ENCODE measurements around the gene NR1D1.
"Not testable (repeated sequence)": the region's sequence is repeated elsewhere in the genome, so short reads cannot be mapped to it uniquely, and the experiment has no call there.

Gene NR1D1

DNA sequence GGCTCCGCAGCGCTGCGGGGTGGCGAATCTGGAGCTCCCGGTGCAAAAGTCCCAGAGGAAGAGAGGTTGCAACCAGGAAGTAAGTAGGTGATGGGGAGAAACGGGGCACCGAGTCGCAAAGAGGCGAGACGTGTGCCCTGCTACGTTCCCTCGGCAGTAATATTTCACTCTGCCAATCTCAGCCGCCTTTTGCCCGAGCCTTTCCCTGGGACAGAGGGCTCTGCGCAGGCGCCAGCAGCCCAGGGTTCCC, at the start of gene NR1D1:
TSS of gene NR1D1 (minus strand) at position 171 of the 250 bp plus-strand sequence. CDS start 495 bp downstream, outside the sequence.
- Histone ChIP-seq H3K27ac (peak within 1 kb of the TSS; percentile 90 to 98 (median 95)), H3K27me3 (no peaks in the 10 kb centered on the region; a peak in 1 of 22 replicates), H3K36me3 (peaks cover 0 to 12% (median 4%) of the 10 kb centered on the region in 11 experiments; a peak in 5 of 22 replicates), H3K4me2 (peak within 1 kb of the TSS; percentile 94 to 100 (median 99)), H3K9ac (peak within 1 kb of the TSS; percentile 76 to 91 (median 83)), H3K4me3 (peak within 1 kb of the TSS; percentile 66 to 82 (median 70)), H4K20me1 (no peaks in the 10 kb centered on the region; a peak in 1 of 22 replicates), H3K9me3 (replicated peaks in 1 of 11) (no peaks in the 10 kb centered on the region), H3K4me1 (peaks cover 74 to 91% (median 86%) of the 10 kb centered on the region in 10 experiments)
- no peak for TF ChIP-seq Cebpa-rat (IDR thresholded peaks at IDR 0.05)

DNA sequence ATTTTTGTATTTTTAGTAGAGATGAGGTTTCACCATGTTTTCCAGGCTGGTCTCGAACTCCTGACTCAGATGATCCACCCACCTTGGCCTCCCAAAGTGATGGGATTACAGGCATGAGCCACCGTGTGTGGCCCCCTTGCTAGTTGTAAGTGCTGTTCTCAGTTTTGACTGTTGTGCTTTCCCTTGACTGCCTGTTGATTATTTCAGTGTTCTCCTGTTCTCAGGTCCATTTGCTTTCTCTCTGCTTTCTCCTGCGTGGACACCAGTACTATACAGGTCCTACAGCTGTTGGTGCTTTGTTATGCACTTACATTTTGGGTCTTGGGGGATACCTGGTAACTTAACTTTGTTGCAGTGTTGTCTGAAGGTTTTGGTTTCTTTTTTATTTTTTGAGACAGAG, 48.1 kb upstream of the NR1D1 start:
- Histone ChIP-seq H3K4me3 (no peak overlapping the region), H3K9ac (peak overlapping the region in 1 of 11 experiments; percentile 45; a peak in 2 of 22 replicates), H3K4me2 (no peak overlapping the region), H4K20me1 (peaks cover 37 to 95% (median 69%) of the 10 kb centered on the region in 11 experiments; a peak in 20 of 22 replicates), H3K4me1 (peaks cover 20 to 39% (median 34%) of the 10 kb centered on the region in 10 experiments), H3K27ac (no peak overlapping the region), H3K36me3 (peaks cover 79 to 100% (median 91%) of the 10 kb centered on the region in 11 experiments), H3K9me3 (replicated peaks in 1 of 11) (no peaks in the 10 kb centered on the region), H3K27me3 (no peaks in the 10 kb centered on the region)
- no peak for TF ChIP-seq Cebpa-rat (IDR thresholded peaks at IDR 0.05)

DNA sequence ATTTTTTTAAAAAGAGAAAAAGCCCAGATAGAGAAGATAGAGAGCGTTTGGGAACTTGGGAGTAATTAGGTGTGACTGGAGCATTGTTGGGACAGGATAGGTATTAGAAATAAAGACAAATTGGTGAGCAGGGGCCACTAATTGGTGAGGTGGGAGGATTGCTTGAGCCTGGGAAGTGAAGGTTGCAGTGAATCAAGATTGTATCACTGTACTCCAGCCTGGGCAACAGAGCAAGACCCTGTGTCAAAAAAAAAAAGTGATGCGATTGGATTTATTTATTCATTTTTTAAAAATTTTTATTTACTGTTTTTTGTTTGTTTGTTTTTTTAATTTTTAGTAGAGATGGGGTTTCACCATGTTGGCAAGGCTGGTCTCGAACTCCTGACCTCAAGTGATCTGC, 45.1 kb upstream of the NR1D1 start:
- Histone ChIP-seq H3K9ac (no peak overlapping the region), H3K27ac (no peak overlapping the region), H4K20me1 (peaks cover 20 to 68% (median 41%) of the 10 kb centered on the region in 11 experiments; a peak in 17 of 22 replicates), H3K4me1 (peaks cover 17 to 26% (median 24%) of the 10 kb centered on the region in 10 experiments), H3K9me3 (replicated peaks in 1 of 11) (no peaks in the 10 kb centered on the region), H3K4me2 (no peak overlapping the region), H3K36me3 (peaks cover 84 to 94% (median 91%) of the 10 kb centered on the region in 11 experiments), H3K4me3 (no peak overlapping the region), H3K27me3 (no peaks in the 10 kb centered on the region)
- no peak for TF ChIP-seq Cebpa-rat (IDR thresholded peaks at IDR 0.05)

DNA sequence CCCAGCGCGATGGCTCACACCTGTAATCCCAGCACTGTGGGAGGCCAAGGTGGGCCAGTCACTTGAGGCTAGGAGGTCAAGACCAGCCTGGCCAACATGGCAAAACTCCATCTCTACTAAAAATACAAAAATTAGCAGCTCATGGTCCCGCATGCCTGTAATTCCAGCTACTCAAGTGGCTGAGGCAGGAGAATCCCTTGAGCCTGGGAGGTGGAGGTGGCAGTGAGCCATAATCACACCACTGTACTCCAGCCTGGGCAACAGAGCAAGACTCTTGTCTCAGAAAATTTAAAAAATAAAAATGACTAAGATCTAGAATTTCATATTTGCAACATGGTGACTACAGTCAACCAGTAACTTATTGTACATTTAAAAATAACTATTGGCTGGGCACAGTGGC, 42.8 kb upstream of the NR1D1 start:
- not testable (repeated sequence) for H3K9me3 ChIP-seq (replicated peaks in 1 of 11); H3K27me3 ChIP-seq; H3K4me3 ChIP-seq; H3K27ac ChIP-seq; H3K9ac ChIP-seq; H3K4me2 ChIP-seq
- Histone ChIP-seq H4K20me1 (peaks cover 4 to 45% (median 20%) of the 10 kb centered on the region in 11 experiments; a peak in 16 of 22 replicates), H3K4me1 (peaks cover 22 to 34% (median 25%) of the 10 kb centered on the region in 10 experiments), H3K36me3 (peaks cover 63 to 75% (median 70%) of the 10 kb centered on the region in 11 experiments)

DNA sequence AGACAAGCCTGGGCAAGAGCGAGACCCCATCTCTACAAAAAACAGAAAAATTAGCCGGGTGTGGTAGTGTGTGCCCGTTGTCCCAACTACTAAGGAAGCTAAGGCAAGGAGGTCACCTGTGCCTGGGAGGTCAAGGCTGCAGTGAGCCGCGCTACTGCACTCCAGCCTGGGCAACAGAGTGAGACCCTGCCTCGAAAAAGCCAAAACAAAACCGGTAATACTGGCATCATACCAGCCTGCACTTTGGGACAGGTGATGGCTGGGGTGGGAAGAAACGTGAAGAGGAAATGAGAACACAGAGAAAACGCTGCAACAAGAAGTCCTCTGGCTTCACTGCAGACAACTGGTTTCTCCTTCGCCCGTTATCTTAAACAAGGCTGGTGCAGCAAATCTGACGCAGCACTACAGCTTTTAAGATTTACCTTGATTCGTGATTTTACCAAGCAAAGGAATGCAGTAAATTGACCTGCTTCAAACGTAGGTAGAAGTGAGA, 39.2 kb upstream of the NR1D1 start:
- Histone ChIP-seq H3K4me3 (peak overlapping the region; percentile 55 to 88 (median 70)), H3K36me3 (peaks cover 55 to 75% (median 67%) of the 10 kb centered on the region in 11 experiments), H3K27ac (peak overlapping the region; percentile 69 to 98 (median 96))

DNA sequence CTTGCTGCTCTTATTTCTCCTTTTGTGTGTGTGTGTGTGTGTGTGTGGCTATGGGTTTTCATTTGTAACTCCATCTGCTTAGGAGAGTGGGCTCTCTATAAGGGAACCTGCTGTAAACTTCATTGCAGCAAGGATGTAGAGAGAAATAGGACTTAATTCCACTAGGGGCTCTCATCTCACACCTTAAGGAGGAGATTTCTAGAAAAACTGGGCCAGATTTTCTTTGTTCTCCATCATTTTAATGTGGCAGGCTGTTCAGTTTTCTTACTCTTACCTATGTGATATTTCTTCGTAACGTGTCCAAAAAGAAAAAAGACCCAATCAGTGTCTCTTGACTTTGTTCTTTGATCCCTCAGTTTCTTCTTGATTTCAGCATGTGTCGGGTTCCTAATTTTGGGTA, 35.4 kb upstream of the NR1D1 start:
- no peak overlapping the region for H3K4me2 ChIP-seq
- H3K9me3 ChIP-seq (replicated peaks in 1 of 11), result no peaks in the 10 kb centered on the region
- peak overlapping the region in 2 of 11 experiments; percentile 1 to 8; a peak in 2 of 22 replicates for H3K27ac ChIP-seq
- no peak for TF ChIP-seq Cebpa-rat (IDR thresholded peaks at IDR 0.05)
- H3K27me3 ChIP-seq, result no peaks in the 10 kb centered on the region
- H3K4me1 ChIP-seq, result peaks cover 10 to 42% (median 16%) of the 10 kb centered on the region in 10 experiments
- H4K20me1 ChIP-seq, result peaks cover 0 to 32% (median 0%) of the 10 kb centered on the region in 11 experiments; a peak in 3 of 22 replicates
- H3K4me3 ChIP-seq, result no peak overlapping the region
- peak overlapping the region in 1 of 11 experiments; percentile 1; a peak in 2 of 22 replicates for H3K9ac ChIP-seq
- H3K36me3 ChIP-seq, result peaks cover 62 to 78% (median 72%) of the 10 kb centered on the region in 11 experiments

More for the DNA sequence above, 39.2 kb upstream of the NR1D1 start:
- H3K27me3 ChIP-seq, result no peaks in the 10 kb centered on the region
- no peaks in the 10 kb centered on the region for H3K9me3 ChIP-seq (replicated peaks in 1 of 11)
- TF ChIP-seq Cebpa-rat (IDR thresholded peaks at IDR 0.05), result no peak
- peak overlapping the region; percentile 92 to 98 (median 97) for H3K9ac ChIP-seq
- peaks cover 0 to 18% (median 0%) of the 10 kb centered on the region in 11 experiments; a peak in 3 of 22 replicates for H4K20me1 ChIP-seq
- peaks cover 22 to 48% (median 25%) of the 10 kb centered on the region in 10 experiments for H3K4me1 ChIP-seq
- peak overlapping the region; percentile 84 to 96 (median 90) for H3K4me2 ChIP-seq

DNA sequence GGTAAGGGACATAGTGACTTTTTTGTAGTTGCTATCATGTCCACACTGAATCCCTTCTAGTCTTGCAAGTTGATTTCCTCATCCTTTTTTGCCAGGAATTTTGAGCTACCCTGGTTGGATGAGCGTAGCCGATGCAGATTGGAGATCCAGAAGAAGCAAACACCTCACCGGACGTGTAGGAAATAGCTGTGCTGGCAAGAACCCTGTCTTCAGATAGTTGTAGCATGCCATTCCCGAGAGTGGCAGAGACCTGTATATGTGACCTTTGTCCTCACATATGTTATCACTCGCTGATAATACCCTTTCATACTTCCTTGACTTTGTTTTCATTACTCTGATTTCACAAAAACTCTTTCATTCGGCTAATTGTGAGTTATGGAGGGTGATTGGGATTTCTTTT, 33.8 kb upstream of the NR1D1 start:
- H3K9ac ChIP-seq, result no peak overlapping the region
- H3K27ac ChIP-seq, result no peak overlapping the region
- H3K36me3 ChIP-seq, result peaks cover 79 to 94% (median 89%) of the 10 kb centered on the region in 11 experiments
- no peaks in the 10 kb centered on the region for H3K27me3 ChIP-seq
- H3K9me3 ChIP-seq (replicated peaks in 1 of 11), result no peaks in the 10 kb centered on the region
- no peak overlapping the region for H3K4me2 ChIP-seq
- TF ChIP-seq Cebpa-rat (IDR thresholded peaks at IDR 0.05), result no peak
- H3K4me3 ChIP-seq, result no peak overlapping the region
- H3K4me1 ChIP-seq, result peaks cover 4 to 52% (median 22%) of the 10 kb centered on the region in 10 experiments
- peaks cover 0 to 39% (median 0%) of the 10 kb centered on the region in 11 experiments; a peak in 4 of 22 replicates for H4K20me1 ChIP-seq

DNA sequence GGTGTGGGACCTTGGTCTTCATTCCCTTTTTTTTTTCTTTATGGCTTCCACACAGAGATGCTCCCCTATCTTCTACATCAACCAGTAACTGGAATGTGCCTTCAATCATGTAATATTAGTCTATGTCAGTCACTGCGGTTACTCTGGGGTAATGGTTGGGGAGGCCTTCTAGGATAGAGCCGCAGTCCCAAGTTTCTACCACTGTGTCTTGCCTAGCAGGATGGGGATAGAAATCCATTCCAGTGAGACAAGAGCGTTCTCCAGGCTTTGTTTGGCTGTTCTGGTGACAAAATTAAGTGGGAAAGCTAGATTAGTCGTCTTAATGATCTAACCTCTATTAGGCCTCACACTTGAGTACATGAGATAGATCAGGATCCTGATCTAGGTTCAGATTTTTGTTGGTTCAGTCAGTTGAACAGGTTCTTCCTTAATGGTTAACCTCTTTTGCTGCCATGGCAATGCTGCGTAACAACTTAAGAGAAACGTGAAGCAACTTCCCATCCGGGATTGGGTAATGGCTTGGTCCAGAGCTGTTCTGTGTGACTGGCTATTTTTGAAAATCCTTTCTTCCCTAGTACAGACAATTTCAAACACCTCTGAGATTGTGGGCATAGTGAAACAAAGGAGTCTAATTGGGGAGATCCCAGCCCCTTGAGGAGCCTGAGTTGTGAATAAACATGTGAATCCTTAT, 30.1 kb upstream of the NR1D1 start:
- peaks cover under 1 to 43% (median 21%) of the 10 kb centered on the region in 10 experiments; a peak in 19 of 20 replicates for H3K4me1 ChIP-seq
- H3K9ac ChIP-seq, result peak overlapping the region in 1 of 11 experiments; percentile 1; a peak in 1 of 22 replicates
- H3K4me3 ChIP-seq, result no peak overlapping the region
- no peaks in the 10 kb centered on the region for H3K27me3 ChIP-seq
- H3K27ac ChIP-seq, result peak overlapping the region in 10 of 11 experiments; percentile 24 to 63 (median 44); a peak in 17 of 22 replicates
- peak in 3 of 11 experiments; percentile 14 to 30 (median 16); a peak in 1 of 22 replicates for TF ChIP-seq Cebpa-rat (IDR thresholded peaks at IDR 0.05)
- peaks cover 3 to 56% (median 14%) of the 10 kb centered on the region in 11 experiments; a peak in 19 of 22 replicates for H4K20me1 ChIP-seq
- H3K4me2 ChIP-seq, result peak overlapping the region in 8 of 11 experiments; percentile 15 to 65 (median 51); a peak in 13 of 22 replicates
- H3K9me3 ChIP-seq (replicated peaks in 1 of 11), result no peaks in the 10 kb centered on the region
- peaks cover 100% of the 10 kb centered on the region in 11 experiments for H3K36me3 ChIP-seq

DNA sequence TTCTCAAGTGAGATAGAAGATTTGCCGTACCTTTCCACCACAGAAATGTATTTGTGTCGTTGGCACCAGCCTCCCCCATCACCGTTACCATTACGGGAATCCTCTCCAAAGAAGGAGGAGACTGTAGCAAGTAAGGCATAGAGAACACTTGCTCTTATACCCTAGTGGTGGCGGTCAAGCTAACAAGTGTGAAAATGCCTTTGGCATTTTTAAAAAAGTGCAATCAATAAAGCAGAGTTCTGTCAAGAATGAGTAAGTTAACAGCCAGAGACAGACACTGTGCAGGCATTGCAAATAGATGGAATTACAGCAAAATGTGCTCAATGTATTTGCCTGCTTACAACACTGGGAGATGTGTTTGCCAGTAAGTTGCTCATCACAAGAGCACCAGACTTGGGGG, 29.1 kb upstream of the NR1D1 start:
- no peak overlapping the region for H3K9ac ChIP-seq
- peaks cover 10 to 47% (median 29%) of the 10 kb centered on the region in 10 experiments for H3K4me1 ChIP-seq
- H3K9me3 ChIP-seq (replicated peaks in 1 of 11), result no peaks in the 10 kb centered on the region
- H3K4me3 ChIP-seq, result no peak overlapping the region
- H4K20me1 ChIP-seq, result peaks cover 10 to 59% (median 20%) of the 10 kb centered on the region in 11 experiments
- TF ChIP-seq Cebpa-rat (IDR thresholded peaks at IDR 0.05), result no peak
- peaks cover 91 to 99% (median 94%) of the 10 kb centered on the region in 11 experiments for H3K36me3 ChIP-seq
- H3K27ac ChIP-seq, result no peak overlapping the region
- H3K4me2 ChIP-seq, result peak overlapping the region in 3 of 11 experiments; percentile 53 to 65 (median 58); a peak in 4 of 22 replicates
- no peaks in the 10 kb centered on the region for H3K27me3 ChIP-seq

Measured in BLaER1 treated with 17β-estradiol and CSF1 and Interleukin-3, amounts not matched to agents 10 nM and 100 nM (cell line).